Measurements from ENCODE around the gene NIPAL3. TPM values are rescaled to one million over a fixed set of nuclear protein-coding genes. Genes with fewer than 3 reads are reported as not detected.
"Not testable (repeated sequence)": the region's sequence is repeated elsewhere in the genome, so short reads cannot be mapped to it uniquely, and the experiment has no call there.

The NIPAL3 gene
- total RNA-seq, 1 donor, result 31.8 TPM

- Histone ChIP-seq H3K4me2 (ENCODE audit: insufficient read depth, low read length) (no peak overlapping the region), H4K20me1 (ENCODE audit: insufficient read depth, low read length) (no peaks in the 10 kb centered on the region), H3K36me3 (ENCODE audit: insufficient read depth, low read length) (no peaks in the 10 kb centered on the region), H3K4me1 (ENCODE audit: insufficient read depth, low read length) (no peaks in the 10 kb centered on the region), H3K79me2 (ENCODE audit: insufficient read depth, low read length) (no peaks in the 10 kb centered on the region), H3K27me3 (ENCODE audit: insufficient read depth, low read length) (no peaks in the 10 kb centered on the region), H3K27ac (ENCODE audit: low read depth, low read length) (no peak overlapping the region), H3K9me3 (ENCODE audit: low read depth, low read length) (no peaks in the 10 kb centered on the region), H2AFZ (ENCODE audit: low read length) (no peak overlapping the region), H3K4me3 (ENCODE audit: insufficient read depth, low read length) (no peak overlapping the region)
- peak; percentile 65 for DNase-seq (ENCODE audit: insufficient read length, low spot score, missing footprints)
- TF ChIP-seq, protein P1, sequence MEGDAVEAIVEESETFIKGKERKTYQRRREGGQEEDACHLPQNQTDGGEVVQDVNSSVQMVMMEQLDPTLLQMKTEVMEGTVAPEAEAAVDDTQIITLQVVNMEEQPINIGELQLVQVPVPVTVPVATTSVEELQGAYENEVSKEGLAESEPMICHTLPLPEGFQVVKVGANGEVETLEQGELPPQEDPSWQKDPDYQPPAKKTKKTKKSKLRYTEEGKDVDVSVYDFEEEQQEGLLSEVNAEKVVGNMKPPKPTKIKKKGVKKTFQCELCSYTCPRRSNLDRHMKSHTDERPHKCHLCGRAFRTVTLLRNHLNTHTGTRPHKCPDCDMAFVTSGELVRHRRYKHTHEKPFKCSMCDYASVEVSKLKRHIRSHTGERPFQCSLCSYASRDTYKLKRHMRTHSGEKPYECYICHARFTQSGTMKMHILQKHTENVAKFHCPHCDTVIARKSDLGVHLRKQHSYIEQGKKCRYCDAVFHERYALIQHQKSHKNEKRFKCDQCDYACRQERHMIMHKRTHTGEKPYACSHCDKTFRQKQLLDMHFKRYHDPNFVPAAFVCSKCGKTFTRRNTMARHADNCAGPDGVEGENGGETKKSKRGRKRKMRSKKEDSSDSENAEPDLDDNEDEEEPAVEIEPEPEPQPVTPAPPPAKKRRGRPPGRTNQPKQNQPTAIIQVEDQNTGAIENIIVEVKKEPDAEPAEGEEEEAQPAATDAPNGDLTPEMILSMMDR (IDR thresholded peaks at IDR 0.05; ENCODE audit: extremely low read depth, low read depth, low read length), result no peak
Measured at GRCh38 chr1:24489674-24490073, 74.1 kb downstream of the NIPAL3 start.

- Histone ChIP-seq H3K79me2 (ENCODE audit: insufficient read depth, low read length) (no peaks in the 10 kb centered on the region), H3K9me3 (ENCODE audit: low read depth, low read length) (no peaks in the 10 kb centered on the region)
- TF ChIP-seq, protein P1 (IDR thresholded peaks at IDR 0.05; ENCODE audit: extremely low read depth, low read depth, low read length), result no peak
Measured at GRCh38 chr1:24490101-24490781, 74.6 kb downstream of the NIPAL3 start.

DNA sequence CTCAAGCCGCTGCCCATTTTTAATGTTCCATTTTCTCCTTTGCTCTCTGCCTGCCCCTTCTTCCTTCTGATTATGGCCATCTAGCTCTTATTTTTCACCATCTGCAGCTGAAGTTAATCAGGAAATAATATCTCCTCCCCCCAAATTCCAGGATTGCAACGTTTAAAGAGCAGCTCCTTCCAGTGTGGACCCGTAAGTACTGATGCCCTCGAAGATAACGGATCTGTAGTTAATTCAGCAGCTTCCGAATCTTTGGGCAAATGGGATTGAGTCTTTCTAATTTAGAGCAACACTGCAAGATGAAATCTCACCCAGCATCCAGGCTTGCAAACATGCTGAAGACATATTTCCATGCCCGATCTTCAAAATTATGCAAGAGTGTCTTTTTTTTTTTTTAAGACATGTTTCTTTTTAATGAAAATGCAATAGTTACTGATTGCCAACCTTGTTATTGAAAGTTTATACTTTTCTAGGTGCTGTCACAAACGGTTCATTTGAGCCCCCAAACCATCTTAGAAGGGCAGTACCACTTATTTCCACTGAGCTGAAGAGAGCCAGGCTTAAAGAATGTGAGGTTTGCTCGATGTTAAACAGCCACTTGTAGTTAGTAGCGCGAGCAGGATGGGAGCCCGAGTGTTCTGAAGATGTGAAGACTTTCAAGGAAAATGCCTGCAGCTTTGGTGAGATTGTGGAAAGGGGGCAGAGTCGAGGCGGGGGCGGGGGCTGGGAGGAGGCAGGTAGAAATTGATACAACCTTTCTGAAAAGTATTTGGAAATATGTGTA lies 76.2 kb downstream of the NIPAL3 start:
- no peaks in the 10 kb centered on the region for H3K4me1 ChIP-seq (ENCODE audit: insufficient read depth, low read length)
- H3K4me2 ChIP-seq (ENCODE audit: insufficient read depth, low read length), result no peak overlapping the region
- peak; percentile 58 for DNase-seq (ENCODE audit: insufficient read length, low spot score, missing footprints)
- H3K9me3 ChIP-seq (ENCODE audit: low read depth, low read length), result no peaks in the 10 kb centered on the region
- H3K27ac ChIP-seq (ENCODE audit: low read depth, low read length), result no peak overlapping the region
- H3K79me2 ChIP-seq (ENCODE audit: insufficient read depth, low read length), result no peaks in the 10 kb centered on the region
- H2AFZ ChIP-seq (ENCODE audit: low read length), result no peak overlapping the region
- no peak overlapping the region for H3K4me3 ChIP-seq (ENCODE audit: insufficient read depth, low read length)
- no peaks in the 10 kb centered on the region for H3K27me3 ChIP-seq (ENCODE audit: insufficient read depth, low read length)
- no peaks in the 10 kb centered on the region for H4K20me1 ChIP-seq (ENCODE audit: insufficient read depth, low read length)
- H3K36me3 ChIP-seq (ENCODE audit: insufficient read depth, low read length), result no peaks in the 10 kb centered on the region
- TF ChIP-seq, protein P1 (IDR thresholded peaks at IDR 0.05; ENCODE audit: extremely low read depth, low read depth, low read length), result no peak

More at GRCh38 chr1:24490101-24490781, 74.6 kb downstream of the NIPAL3 start:
- H3K27ac ChIP-seq (ENCODE audit: low read depth, low read length), result no peak overlapping the region
- H3K4me1 ChIP-seq (ENCODE audit: insufficient read depth, low read length), result no peaks in the 10 kb centered on the region
- DNase-seq (ENCODE audit: insufficient read length, low spot score, missing footprints), result no peak
- no peak overlapping the region for H2AFZ ChIP-seq (ENCODE audit: low read length)
- H3K27me3 ChIP-seq (ENCODE audit: insufficient read depth, low read length), result no peaks in the 10 kb centered on the region
- no peaks in the 10 kb centered on the region for H4K20me1 ChIP-seq (ENCODE audit: insufficient read depth, low read length)
- H3K36me3 ChIP-seq (ENCODE audit: insufficient read depth, low read length), result no peaks in the 10 kb centered on the region
- H3K4me2 ChIP-seq (ENCODE audit: insufficient read depth, low read length), result no peak overlapping the region
- no peak overlapping the region for H3K4me3 ChIP-seq (ENCODE audit: insufficient read depth, low read length)

GRCh38 chr1:24492935-24493334 lies 77.3 kb downstream of the NIPAL3 start:
- not testable (repeated sequence) for DNase-seq (ENCODE audit: insufficient read length, low spot score, missing footprints); H2AFZ ChIP-seq (ENCODE audit: low read length); H3K4me2 ChIP-seq (ENCODE audit: insufficient read depth, low read length)

More at GRCh38 chr1:24492935-24493334, 77.3 kb downstream of the NIPAL3 start:
- H3K4me3 ChIP-seq (ENCODE audit: insufficient read depth, low read length); H3K36me3 ChIP-seq (ENCODE audit: insufficient read depth, low read length); H3K27ac ChIP-seq (ENCODE audit: low read depth, low read length); H3K9me3 ChIP-seq (ENCODE audit: low read depth, low read length); H4K20me1 ChIP-seq (ENCODE audit: insufficient read depth, low read length); H3K4me1 ChIP-seq (ENCODE audit: insufficient read depth, low read length); H3K79me2 ChIP-seq (ENCODE audit: insufficient read depth, low read length): not testable (repeated sequence)
- H3K27me3 ChIP-seq (ENCODE audit: insufficient read depth, low read length), result peaks cover 11% of the 10 kb centered on the region

All from osteoblast (primary cell).